Small intestine (tissue), 7 donors: Measurements from ENCODE around the gene SOCS1. TPM values are rescaled to one million over a fixed set of nuclear protein-coding genes. Genes with fewer than 3 reads are reported as not detected.
"Not testable (repeated sequence)": the region's sequence is repeated elsewhere in the genome, so short reads cannot be mapped to it uniquely, and the experiment has no call there.

Experiments used
- DNase-seq, 2 donors: peaks; one replicate each; pipeline versions ENCODE4 v3.0.0 to v3.0.0-alpha.2; 2013
- FAIRE-seq: peaks from 2 replicates; lab custom pipeline; 2012; peaks lifted over from hg19 to GRCh38; lab: Jason Lieb, UNC
- H3K27ac ChIP-seq, 3 donors: one replicate each; pipeline ENCODE4 v1.5.1; 2013; ENCODE audit warnings: low read length in 2 of 3, mild to moderate bottlenecking in 2 of 3, control low read depth in 1 of 3, inconsistent platforms in 1 of 3, low read depth in 1 of 3, moderate library complexity in 1 of 3
- H3K27me3 ChIP-seq, 3 donors: one replicate each; pipeline ENCODE4 v1.6.1; 2013; ENCODE audit warnings: low read length in 3 of 3, inconsistent platforms in 1 of 3; ENCODE audit not compliant: control insufficient read depth in 3 of 3, insufficient read depth in 3 of 3
- H3K36me3 ChIP-seq, 3 donors: one replicate each; pipeline ENCODE4 v1.6.1; 2013; ENCODE audit warnings: low read length in 3 of 3, inconsistent platforms in 1 of 3, low read depth in 1 of 3, mild to moderate bottlenecking in 1 of 3, moderate library complexity in 1 of 3; ENCODE audit not compliant: control insufficient read depth in 3 of 3, insufficient read depth in 2 of 3
- H3K4me1 ChIP-seq, 3 donors: one replicate each; pipeline ENCODE4 v1.6.1; 2013; ENCODE audit warnings: low read length in 2 of 3, inconsistent platforms in 1 of 3, low read depth in 1 of 3, mild to moderate bottlenecking in 1 of 3, moderate library complexity in 1 of 3; ENCODE audit not compliant: control insufficient read depth in 3 of 3, insufficient read depth in 2 of 3
- H3K4me3 ChIP-seq, 3 donors: one replicate each; pipeline ENCODE4 v1.5.1; 2013; ENCODE audit warnings: low read length in 3 of 3, control low read depth in 1 of 3, inconsistent platforms in 1 of 3, low read depth in 1 of 3, mild to moderate bottlenecking in 1 of 3, moderate library complexity in 1 of 3
- H3K9me3 ChIP-seq, 2 donors: one replicate each; pipeline ENCODE4 v1.6.1; 2013; ENCODE audit warnings: low read depth in 1 of 2, low read length in 1 of 2; ENCODE audit not compliant: control insufficient read depth in 2 of 2, insufficient read depth in 1 of 2
- WGBS, 3 donors: extraction: QIAGEN DNeasy Blood & Tissue Kit; methylation state at CpG; one replicate each; pipeline ENCODE4 v1.1.7; 2013; 5-methylcytosine and 5-hydroxymethylcytosine counted together
- polyA plus RNA-seq, 4 donors: library from polyadenylated mRNA; stranded (reverse) in 3 of 4; unstranded in 1 of 4; fragments of 200-250 nt in 3 of 4; fragments of 120-200 nt in 1 of 4; gene quantifications; one replicate each; pipeline versions ENCODE4 v1.2.1 to v1.2.3, GENCODE V29; 2013
- donor health status: healthy with polysubstance abuse.
- donor health status: control.
- donor health status: control.
- donor health status: Bipolar disorder and iron deficiency.
- donor health status: healthy.

Gene SOCS1
- polyA plus RNA-seq, 4 donors: 1.9 to 15.0 (median 5.1) TPM

DNA sequence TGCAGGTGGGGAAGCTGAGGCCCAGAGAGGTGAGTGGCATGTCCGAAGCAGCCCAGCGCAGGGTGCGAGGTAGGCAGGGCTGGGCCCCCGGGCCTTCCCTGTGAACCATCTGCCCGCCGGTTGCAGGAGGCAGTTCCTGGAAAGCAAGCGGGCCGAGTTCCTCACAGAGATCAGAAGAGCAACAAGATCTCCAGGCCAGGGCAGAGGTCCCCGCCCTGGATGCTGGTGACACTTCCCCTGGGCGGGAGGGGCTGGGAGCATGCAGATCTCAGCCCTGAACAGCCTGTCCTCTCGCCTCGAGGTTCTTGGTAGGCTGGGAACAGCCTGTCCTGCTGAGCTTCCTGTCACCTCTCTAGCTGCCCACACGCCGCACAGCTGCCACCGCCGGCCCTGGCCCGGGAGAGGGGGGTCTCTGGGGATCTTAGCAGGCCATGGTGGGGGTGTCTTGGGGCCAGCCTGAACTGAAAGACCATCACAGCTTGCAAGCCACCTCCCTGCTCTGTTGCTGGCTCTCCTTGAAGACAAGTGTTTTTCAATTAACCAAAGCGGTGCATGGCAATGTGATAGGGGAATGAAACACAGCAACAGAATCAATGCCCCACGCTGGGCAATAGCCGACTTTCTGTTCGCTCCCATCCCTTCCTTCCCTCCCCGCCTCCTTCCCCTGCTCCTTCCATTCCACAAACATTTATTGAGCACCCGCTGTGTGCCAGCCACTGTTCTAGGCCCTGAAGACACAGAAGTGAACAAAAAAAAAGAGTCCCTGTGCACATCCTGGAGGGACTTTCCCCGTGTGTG lies 31.7 kb downstream of the SOCS1 start:
- peak; percentile 23 to 83 for DNase-seq
- no peak for FAIRE-seq
- peak overlapping the region in 2 of 3 donors; percentile 48 to 92 for H3K27ac ChIP-seq
- no peaks in the 10 kb centered on the region for H3K27me3 ChIP-seq
- no peaks in the 10 kb centered on the region for H3K9me3 ChIP-seq
- peaks cover 0 to 4% (median 0%) of the 10 kb centered on the region in 3 donors for H3K4me1 ChIP-seq
- no peak overlapping the region for H3K4me3 ChIP-seq
- 42 to 44% (median 43%) methylated on average over 21 to 24 of the region's 24 CpGs for WGBS, 3 donors
- no peaks in the 10 kb centered on the region for H3K36me3 ChIP-seq

DNA sequence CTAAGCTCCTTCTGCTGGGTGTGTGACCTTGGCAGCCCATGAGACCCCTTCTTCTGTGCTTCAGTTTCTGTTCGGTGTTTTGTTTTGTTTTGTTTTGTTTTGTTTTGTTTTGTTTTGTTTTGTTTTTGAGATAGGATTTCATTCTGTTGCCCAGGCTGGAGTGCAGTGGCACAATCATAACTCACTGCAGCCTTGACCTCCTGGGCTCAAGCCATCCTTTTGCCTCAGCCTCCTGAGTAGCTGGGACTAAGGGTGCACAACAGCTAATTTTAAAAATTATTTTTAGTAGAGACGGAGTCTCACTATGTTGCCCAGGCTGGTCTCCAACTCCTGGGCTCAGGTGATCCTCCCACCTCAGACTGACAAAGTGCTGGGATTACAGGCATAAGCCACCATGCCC lies 35.5 kb downstream of the SOCS1 start:
- H3K4me3 ChIP-seq, H3K27ac ChIP-seq, DNase-seq, FAIRE-seq, H3K36me3 ChIP-seq, H3K4me1 ChIP-seq, H3K27me3 ChIP-seq: not testable (repeated sequence)
- 74 to 84% (median 83%) methylated on average over 2 of the region's 2 CpGs for WGBS, 3 donors
- peaks cover 2 to 29% of the 10 kb centered on the region in 2 donors for H3K9me3 ChIP-seq

DNA sequence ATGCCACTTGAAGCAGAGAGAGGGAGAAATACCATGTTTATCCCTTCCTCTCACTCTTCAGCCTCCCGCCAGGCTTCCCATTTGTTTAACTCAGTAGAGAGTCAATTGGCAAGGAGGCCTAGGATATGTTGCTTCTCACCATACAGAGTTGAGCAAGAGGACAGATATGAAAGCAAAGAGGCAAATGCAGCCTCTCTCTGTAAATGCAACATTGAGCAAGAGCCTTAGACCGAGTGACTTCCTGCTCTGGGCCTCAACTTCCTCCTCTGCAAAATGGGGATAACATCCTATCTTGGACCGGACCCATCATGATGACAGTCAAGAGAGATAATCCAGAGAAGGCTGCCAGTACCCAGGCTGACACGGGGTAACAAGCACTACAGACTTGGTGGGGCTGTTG lies 36.8 kb downstream of the SOCS1 start:
- Histone ChIP-seq H3K27ac (no peak overlapping the region), H3K27me3 (no peaks in the 10 kb centered on the region), H3K9me3 (peaks cover 2 to 29% of the 10 kb centered on the region in 2 donors), H3K4me3 (no peak overlapping the region), H3K36me3 (no peaks in the 10 kb centered on the region), H3K4me1 (peaks cover 0 to 4% (median 0%) of the 10 kb centered on the region in 3 donors)
- no peak for FAIRE-seq
- DNase-seq: no peak
- 71 to 85% (median 81%) methylated on average over 4 of the region's 4 CpGs for WGBS, 3 donors

DNA sequence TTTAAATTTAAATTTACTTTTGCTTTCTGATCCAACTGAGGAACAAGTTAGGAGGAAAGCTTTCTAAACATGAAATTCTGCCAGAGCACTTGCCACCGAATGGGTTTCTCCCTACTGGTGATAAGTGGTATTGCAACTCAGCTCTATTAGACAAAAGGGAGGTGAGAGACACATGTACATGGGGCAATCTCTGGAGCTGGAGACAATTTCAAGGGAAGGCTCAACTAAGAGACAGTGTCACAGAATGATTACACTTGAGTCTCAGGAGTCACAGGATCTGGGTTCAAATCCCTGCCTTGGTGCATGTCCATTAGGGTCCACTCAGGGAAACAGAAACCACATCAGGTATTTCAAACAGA lies 37.4 kb downstream of the SOCS1 start:
- H3K9me3 ChIP-seq: peaks cover 2 to 29% of the 10 kb centered on the region in 2 donors
- no peaks in the 10 kb centered on the region for H3K4me1 ChIP-seq
- H3K4me3 ChIP-seq: no peak overlapping the region
- 76 to 86% (median 81%) methylated on average over 1 of the region's 1 CpG for WGBS, 3 donors
- H3K27me3 ChIP-seq: no peaks in the 10 kb centered on the region
- no peak overlapping the region for H3K27ac ChIP-seq
- FAIRE-seq (no peak), DNase-seq (no peak)
- no peaks in the 10 kb centered on the region for H3K36me3 ChIP-seq

DNA sequence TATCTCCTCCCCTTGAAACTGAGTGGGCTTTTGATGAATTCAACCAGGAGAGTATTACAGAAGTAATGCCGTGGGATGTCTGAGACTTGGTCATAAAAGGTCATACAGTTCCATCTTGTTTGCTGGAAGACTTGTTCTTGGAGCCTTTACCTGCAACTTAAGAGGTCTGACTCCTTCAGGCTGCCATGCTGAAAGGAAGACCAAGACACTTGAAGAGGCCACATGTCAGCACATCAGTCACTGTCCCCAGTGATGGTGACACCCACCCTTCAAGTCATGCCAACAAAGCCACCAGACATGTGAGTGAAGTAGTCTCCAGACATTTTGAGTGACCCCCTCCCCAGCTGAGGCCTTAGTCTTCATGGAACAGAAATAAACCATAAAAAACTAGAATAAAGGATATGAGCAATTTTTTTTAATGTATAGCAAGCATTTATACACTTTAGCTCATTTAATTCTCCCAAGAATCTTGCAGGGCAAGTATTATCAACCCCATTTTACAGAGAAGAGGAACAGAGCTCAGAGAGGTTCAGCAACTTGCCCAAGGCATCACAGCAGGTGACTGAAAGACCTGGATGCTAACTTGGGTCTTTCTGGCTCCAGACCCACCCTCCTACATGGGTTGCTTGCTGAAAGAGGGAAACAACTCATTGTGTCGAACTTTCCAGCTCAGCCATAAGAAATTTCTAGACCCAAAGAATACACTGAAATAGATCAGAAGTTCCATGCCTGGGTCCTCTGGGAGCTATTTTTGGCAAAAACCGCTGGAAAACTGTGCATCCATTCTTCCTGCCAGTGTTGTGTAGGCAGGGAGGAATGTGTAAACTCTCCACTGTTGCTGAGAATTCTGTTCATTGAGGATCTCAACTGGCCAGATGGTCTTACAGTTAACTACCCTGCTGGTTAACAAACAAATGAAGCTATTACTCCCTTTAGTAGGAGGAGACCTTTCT lies 38.1 kb downstream of the SOCS1 start:
- 74 to 83% (median 82%) methylated on average over 3 of the region's 3 CpGs for WGBS, 3 donors
- no peak for FAIRE-seq

DNA sequence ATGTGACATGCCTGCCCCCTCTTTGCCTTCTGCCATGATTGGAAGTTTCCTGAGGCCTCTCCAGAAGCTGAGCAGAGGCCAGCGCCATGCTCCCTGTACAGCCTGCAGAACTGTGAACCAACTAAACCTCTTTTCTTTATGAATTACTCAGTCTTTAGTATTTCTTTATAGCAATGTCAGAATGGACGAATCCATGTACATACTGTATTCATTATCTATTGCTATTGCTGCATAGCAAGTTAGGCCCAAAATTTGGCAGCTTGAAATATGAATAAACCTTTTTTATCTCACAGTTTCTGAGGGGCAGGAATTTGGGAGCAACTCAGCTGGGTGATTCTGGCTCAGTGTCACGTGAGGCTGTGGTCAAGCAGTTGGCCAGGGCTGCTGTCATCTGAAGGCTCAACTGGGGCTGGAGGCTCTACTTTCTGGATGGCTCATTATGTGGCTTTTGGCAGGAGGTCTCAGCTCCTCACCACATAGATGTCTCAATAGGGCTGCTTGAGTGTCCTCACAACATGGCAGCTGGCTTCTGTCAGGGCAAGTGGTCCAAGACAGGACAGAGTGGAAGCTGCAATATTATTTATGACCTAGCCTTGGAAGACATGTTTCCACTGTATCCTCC lies 40.0 kb downstream of the SOCS1 start:
- FAIRE-seq (no peak), DNase-seq (no peak)
- Histone ChIP-seq H3K27me3 (no peaks in the 10 kb centered on the region), H3K4me3 (no peak overlapping the region), H3K9me3 (peaks cover 2 to 29% of the 10 kb centered on the region in 2 donors), H3K4me1 (no peaks in the 10 kb centered on the region), H3K36me3 (no peaks in the 10 kb centered on the region), H3K27ac (no peak overlapping the region)
- 91 to 95% (median 95%) methylated on average over 3 of the region's 3 CpGs for WGBS, 3 donors

More for the DNA sequence above, 38.1 kb downstream of the SOCS1 start:
- Histone ChIP-seq H3K36me3 (no peaks in the 10 kb centered on the region), H3K4me1 (no peaks in the 10 kb centered on the region), H3K4me3 (no peak overlapping the region), H3K27ac (no peak overlapping the region), H3K9me3 (peaks cover 2 to 29% of the 10 kb centered on the region in 2 donors), H3K27me3 (no peaks in the 10 kb centered on the region)
- no peak for DNase-seq

DNA sequence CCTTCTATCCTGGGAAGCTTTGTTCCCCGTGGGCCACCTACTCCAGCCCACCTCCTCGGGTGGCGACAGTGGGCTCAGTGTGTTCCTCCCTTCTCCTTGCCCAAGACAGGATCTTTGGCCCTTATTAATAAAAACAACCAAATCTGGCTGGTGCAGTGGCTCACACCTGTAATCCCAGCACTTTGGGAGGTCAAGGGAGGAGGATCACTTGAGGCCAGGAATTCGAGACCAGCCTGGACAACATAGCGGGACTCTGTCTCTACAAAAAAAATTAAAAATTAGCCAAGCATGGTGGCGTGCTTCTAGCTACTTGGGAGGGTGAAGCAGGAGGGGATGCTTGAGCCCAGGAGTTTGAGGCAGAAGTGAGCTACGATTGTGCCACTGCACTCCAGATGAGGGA lies 42.2 kb downstream of the SOCS1 start:
- Histone ChIP-seq H3K27me3 (no peaks in the 10 kb centered on the region), H3K4me1 (no peaks in the 10 kb centered on the region), H3K36me3 (no peaks in the 10 kb centered on the region), H3K27ac (no peak overlapping the region), H3K4me3 (no peak overlapping the region), H3K9me3 (peaks cover 2 to 26% of the 10 kb centered on the region in 2 donors)
- 88 to 93% (median 93%) methylated on average over 7 of the region's 7 CpGs for WGBS, 3 donors
- DNase-seq (no peak), FAIRE-seq (no peak)

DNA sequence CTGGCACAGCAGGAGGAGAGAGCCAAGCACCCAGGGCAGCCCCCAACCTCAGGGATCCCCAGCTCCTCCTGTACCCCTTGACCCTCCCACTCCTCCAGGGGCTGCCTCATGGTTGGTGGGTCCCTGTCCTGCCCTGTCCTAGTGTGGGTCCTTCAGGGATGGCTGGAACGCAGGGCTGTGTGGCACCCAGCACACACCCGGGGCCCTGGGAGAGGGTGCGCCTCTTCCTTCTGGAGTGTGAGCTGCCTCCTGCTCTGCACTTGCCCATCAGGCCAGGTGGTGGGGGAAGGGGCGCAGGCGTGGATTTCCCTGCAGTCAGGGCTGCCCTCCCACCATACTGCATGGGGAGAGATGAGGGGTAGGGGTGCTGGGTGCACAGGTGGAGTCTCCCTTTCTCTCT lies 42.6 kb downstream of the SOCS1 start:
- H3K9me3 ChIP-seq: peaks cover 2 to 22% of the 10 kb centered on the region in 2 donors
- FAIRE-seq (no peak), DNase-seq (no peak)
- H3K4me1 ChIP-seq: no peaks in the 10 kb centered on the region
- H3K27me3 ChIP-seq: no peaks in the 10 kb centered on the region
- H3K27ac ChIP-seq: no peak overlapping the region
- no peaks in the 10 kb centered on the region for H3K36me3 ChIP-seq
- no peak overlapping the region for H3K4me3 ChIP-seq
- WGBS, 3 donors: 76 to 93% (median 79%) methylated on average over 3 to 5 of the region's 5 CpGs
